Suprapubic skin (tissue), 4 donors: Measurements from ENCODE around the gene AK2.

Source experiments
- CTCF ChIP-seq, 2 donors: fragments of 200-600 bp in 1 of 2; fragments of 450-650 bp in 1 of 2; sonication (generic) in 1 of 2; IDR thresholded peaks; one replicate each; pipeline ENCODE4 v1.5.1; 2016 to 2019; ENCODE audit warnings: antibody characterized with exemption in 2 of 2, mild to moderate bottlenecking in 1 of 2, moderate library complexity in 1 of 2
- EP300 ChIP-seq: sonication (generic); formaldehyde crosslinking; IDR thresholded peaks from one replicate; pipeline ENCODE4 v1.6.1; 2017; ENCODE audit warnings: antibody characterized with exemption
- POLR2A ChIP-seq, 2 donors: fragments of 450-650 bp; IDR thresholded peaks; one replicate each; pipeline ENCODE4 v1.6.1; 2017; ENCODE audit warnings: antibody characterized with exemption in 2 of 2, mild to moderate bottlenecking in 2 of 2, moderate library complexity in 2 of 2
- POLR2AphosphoS5 ChIP-seq, 3 donors: sonication (generic); formaldehyde crosslinking; IDR thresholded peaks; one replicate each; pipeline ENCODE4 v1.6.1; 2017; ENCODE audit warnings: antibody characterized with exemption in 3 of 3

- TF ChIP-seq CTCF (IDR thresholded peaks at IDR 0.05): no peak
- no peak for TF ChIP-seq POLR2AphosphoS5 (IDR thresholded peaks at IDR 0.05)
- TF ChIP-seq EP300: no peak
- no peak for TF ChIP-seq POLR2A (IDR thresholded peaks at IDR 0.05)
These were observed 4.3 kb upstream of the AK2 start for GRCh38 chr1:33041026-33041425.
